ENCODE results near the gene TAPBP. TPM values are rescaled to one million over a fixed set of nuclear protein-coding genes. Genes with fewer than 3 reads are reported as not detected.

Gene TAPBP
- total RNA-seq, 1 donor from 2014 or later, result 144 TPM

DNA sequence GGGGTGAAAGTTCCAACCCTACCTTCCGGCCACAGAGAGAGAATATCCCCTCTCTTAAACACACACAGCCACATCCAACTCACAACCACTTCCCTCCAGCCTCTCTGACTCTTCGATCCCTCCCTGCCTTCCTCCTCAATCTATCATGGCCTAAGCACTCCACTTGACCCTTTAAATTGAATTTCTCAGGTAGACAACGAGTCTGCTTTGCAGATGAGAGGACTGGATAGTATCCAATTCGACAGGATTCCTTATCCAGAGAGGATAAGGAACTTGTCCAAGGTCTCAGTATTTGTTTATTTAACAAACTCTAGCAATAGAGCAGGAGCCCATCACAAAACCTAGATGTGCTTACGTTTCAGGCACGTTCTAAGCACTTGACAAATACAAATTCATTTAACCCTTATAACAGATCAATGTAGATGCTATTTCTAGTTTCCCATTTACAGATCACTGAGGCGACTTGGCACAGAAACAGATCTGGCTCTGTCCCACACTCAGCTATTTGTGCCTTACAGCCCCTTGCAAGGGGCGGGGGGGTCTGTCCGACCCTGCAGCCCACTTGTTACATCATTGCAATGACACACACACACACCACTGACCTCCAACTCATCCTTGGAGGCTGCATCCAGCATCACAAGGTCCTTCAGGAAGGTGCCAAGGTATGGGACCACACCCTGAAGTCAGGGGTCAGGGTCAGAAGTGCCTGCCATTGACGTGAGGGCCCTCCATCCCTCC is 19.6 kb downstream of the TAPBP start:
- DNase-seq (ENCODE audit: low read depth), result no peak
- H3K4me3 ChIP-seq (ENCODE audit: low read depth, low read length), result no peak overlapping the region
- TF ChIP-seq, protein P1, sequence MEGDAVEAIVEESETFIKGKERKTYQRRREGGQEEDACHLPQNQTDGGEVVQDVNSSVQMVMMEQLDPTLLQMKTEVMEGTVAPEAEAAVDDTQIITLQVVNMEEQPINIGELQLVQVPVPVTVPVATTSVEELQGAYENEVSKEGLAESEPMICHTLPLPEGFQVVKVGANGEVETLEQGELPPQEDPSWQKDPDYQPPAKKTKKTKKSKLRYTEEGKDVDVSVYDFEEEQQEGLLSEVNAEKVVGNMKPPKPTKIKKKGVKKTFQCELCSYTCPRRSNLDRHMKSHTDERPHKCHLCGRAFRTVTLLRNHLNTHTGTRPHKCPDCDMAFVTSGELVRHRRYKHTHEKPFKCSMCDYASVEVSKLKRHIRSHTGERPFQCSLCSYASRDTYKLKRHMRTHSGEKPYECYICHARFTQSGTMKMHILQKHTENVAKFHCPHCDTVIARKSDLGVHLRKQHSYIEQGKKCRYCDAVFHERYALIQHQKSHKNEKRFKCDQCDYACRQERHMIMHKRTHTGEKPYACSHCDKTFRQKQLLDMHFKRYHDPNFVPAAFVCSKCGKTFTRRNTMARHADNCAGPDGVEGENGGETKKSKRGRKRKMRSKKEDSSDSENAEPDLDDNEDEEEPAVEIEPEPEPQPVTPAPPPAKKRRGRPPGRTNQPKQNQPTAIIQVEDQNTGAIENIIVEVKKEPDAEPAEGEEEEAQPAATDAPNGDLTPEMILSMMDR (conservative IDR thresholded peaks at IDR 0.05; ENCODE audit: low read depth, low read length), result no peak

DNA sequence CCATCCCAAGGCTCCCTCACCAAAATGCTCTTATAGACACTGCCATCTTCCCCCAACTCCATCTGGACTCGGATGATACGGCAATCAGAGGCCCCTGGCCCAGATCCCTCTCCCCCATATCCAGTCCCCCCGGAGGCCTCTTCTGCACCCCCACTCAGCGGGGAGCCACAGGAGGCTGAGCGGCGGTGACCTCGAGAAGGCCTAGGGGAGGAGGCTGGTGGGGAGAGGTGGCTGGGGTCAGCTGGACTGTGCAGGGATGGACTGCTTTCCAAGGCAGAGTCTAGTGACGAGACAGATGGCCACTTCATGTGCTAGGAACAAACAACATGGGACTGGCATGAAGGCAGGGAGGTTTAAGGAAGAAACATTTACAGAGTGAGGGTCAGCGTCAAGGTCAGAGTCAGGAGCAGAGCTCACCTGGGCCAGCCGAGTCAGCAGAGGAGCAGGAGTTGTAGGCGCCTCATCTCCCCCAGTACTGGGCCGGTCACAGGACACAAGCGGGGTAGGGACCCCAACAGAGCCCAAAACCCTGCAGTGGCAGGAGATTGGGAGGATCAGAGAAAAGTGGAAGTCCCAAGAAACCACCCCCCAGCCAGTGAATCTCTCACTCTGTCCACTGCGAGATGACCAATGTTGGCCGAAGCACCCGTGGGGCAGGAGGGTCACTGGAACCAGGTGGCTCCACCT is 20.7 kb downstream of the TAPBP start:
- DNase-seq (ENCODE audit: low read depth), result no peak
- H3K4me3 ChIP-seq (ENCODE audit: low read depth, low read length), result no peak overlapping the region
- TF ChIP-seq, protein P1 (conservative IDR thresholded peaks at IDR 0.05; ENCODE audit: low read depth, low read length), result no peak

DNA sequence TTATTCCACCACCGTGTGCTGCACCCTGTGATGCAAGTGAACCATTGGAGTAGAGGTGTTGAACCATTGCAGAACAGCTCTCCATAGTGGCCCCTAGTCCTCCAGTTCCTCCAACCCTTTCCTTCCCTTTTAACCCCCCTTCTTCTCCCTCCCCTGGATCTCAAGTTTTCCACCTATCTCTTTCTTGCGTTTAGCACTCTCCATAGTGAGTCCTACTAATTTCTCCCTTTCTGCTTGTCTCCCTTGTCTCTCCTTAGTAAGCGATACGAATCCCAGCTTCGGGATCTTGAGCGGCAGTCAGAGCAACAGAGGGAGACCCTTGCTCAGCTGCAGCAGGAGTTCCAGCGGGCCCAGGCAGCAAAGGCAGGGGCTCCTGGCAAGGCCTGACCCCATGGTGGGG is 23.4 kb downstream of the TAPBP start:
- no peak for DNase-seq (ENCODE audit: low read depth)
- TF ChIP-seq, protein P1 (conservative IDR thresholded peaks at IDR 0.05; ENCODE audit: low read depth, low read length), result no peak
- H3K4me3 ChIP-seq (ENCODE audit: low read depth, low read length), result peak overlapping the region; percentile 81

DNA sequence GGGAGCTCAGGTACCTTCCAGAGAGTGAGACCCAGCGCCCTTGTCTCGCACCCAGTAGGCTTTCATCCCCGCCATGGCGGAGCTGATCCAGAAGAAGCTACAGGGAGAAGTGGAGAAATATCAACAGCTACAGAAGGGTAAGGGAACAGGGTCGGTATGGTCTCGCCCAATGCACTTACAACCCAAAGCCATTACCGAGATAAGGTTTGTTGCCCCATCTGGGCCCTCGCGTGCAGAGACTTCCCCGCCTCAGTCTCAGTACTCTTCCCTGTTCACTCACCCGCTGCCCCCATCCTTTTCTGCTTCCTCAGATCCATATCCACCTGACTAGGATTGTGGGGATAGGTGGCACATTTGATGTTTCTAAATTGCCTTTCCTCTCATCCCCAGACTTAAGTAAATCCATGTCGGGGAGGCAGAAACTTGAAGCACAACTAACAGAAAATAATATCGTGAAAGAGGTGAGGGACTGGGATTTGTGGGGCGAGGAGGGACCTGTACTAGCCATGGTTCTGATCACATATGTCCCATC is 24.0 kb downstream of the TAPBP start:
- peak overlapping the region; percentile 81 for H3K4me3 ChIP-seq (ENCODE audit: low read depth, low read length)
- DNase-seq (ENCODE audit: low read depth), result no peak
- TF ChIP-seq, protein P1 (conservative IDR thresholded peaks at IDR 0.05; ENCODE audit: low read depth, low read length), result no peak

DNA sequence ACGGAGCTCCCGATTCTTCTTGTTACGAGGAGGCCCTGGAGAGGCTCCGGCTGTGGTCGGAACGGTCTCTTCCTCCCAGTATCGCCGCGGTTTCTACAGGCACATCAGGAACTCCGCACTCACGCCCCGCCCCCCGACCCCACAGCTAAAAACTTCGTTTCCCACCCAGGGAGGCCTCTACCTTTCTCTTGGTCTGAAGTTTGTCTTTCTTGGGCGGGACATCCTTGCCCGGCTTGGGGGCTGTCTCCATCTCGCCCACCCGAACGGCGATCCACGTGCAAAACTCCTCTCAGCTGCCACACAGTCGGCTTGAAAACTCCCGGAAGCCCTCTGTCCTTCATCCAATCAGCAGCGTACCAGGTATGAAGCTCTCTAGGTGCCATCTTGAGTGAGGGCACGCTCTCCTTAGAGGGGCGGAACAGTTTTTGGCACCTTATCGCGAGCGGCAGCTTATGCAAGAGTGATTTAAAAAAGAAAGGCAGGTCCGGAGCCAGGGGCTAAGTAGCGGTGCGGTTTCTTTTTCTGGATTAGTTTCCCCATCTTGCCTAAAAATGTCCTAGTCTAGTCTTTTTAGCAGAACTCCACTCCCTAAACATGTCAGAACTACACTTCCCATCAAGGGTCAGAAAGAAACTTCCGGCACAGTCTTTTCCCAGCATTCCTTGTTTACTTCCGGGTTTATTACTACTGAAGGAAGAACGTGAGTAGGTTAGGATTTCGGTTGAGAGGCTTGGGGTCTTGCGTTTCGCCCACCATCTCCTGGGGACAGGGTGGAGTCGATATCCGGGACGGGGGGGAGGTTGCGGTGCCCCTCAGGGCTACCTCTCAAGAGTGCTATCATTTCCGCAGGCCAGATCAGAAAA is 24.7 kb downstream of the TAPBP start, which contains the start of the genes PFDN6 and WDR46:
TSS of gene PFDN6 (plus strand) at position 681 of the 863 bp plus-strand sequence. CDS start 256 bp downstream, outside the sequence.
TSS of gene WDR46 (minus strand) at position 319 of the 863 bp plus-strand sequence. CDS start at position 250, 69 bp downstream.
- peak; percentile 79 for DNase-seq (ENCODE audit: low read depth)
- peak within 1 kb of the TSS; percentile 81 for H3K4me3 ChIP-seq (ENCODE audit: low read depth, low read length)
- TF ChIP-seq, protein P1 (conservative IDR thresholded peaks at IDR 0.05; ENCODE audit: low read depth, low read length), result no peak

DNA sequence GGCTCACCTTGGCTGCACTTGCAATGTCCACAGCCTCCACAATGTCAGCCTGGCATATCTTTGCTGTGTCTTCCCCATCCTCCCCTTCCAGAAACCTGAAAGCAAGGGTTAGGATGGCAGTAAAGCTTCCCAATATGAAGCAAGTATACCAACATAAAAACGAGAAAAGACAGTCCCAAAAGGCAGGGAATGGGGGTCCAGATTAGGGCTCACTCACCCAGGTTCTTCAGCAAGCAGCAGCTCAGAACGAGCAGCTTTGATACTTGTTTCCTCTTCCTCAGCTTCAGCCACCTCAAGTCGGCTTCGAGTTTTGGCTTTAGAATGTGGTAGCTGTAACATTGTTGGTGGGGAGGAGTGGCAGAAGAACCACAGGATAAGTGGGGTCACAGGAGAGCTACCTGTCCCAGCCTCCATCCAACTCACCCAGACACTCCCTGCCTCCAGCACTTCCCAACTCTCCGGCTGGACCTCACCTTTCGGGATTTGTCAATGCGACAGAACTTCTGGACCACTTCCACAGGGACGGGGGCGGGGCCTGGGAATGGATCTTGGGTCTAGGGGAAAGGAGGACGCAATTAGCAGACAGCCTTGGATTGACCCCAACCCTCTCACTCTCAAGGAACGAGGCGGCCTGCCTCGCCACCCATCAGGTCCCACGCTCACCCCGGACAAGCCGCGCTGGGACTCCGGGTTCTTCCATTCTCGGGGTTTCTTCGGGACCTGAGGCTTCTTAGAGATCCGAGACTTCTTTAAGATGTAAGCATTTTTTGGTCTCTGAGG is 25.5 kb downstream of the TAPBP start:
- TF ChIP-seq, protein P1 (conservative IDR thresholded peaks at IDR 0.05; ENCODE audit: low read depth, low read length), result no peak
- no peak for DNase-seq (ENCODE audit: low read depth)
- peak overlapping the region; percentile 81 for H3K4me3 ChIP-seq (ENCODE audit: low read depth, low read length)

All from epithelial cell of proximal tubule (primary cell).